GM19240 (cell line): ENCODE results near the gene APOBEC2.

Experiments used
- DNase-seq: peaks from one replicate; pipeline ENCODE4 v3.0.0; 2011; ENCODE audit warnings: low spot score; ENCODE audit not compliant: insufficient read length

Gene APOBEC2

DNA sequence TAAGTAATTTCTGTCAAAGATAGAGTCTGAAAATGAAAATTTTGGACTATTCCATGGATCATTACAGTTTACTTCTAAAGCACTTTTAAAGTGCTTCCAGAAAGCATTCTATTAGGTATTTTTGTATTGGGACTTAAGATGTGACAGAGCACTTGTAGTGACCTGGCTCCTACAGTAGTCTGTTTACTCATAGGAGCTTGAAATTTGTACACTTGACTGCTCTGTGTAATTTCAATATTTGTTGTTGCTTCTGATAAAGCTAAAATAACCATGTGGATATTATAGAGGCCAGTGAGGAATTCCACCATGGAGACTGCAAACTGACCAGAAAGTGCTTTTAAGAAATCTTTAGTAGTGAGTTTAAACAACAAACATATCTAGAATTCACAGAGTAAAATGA is 30.1 kb downstream of the APOBEC2 start:
- no peak for DNase-seq

GRCh38 chr6:41085182-41085581 is 32.2 kb downstream of the APOBEC2 start:
- no peak for DNase-seq

- no peak for DNase-seq
Measured at GRCh38 chr6:41088451-41088850, 35.4 kb downstream of the APOBEC2 start.

DNA sequence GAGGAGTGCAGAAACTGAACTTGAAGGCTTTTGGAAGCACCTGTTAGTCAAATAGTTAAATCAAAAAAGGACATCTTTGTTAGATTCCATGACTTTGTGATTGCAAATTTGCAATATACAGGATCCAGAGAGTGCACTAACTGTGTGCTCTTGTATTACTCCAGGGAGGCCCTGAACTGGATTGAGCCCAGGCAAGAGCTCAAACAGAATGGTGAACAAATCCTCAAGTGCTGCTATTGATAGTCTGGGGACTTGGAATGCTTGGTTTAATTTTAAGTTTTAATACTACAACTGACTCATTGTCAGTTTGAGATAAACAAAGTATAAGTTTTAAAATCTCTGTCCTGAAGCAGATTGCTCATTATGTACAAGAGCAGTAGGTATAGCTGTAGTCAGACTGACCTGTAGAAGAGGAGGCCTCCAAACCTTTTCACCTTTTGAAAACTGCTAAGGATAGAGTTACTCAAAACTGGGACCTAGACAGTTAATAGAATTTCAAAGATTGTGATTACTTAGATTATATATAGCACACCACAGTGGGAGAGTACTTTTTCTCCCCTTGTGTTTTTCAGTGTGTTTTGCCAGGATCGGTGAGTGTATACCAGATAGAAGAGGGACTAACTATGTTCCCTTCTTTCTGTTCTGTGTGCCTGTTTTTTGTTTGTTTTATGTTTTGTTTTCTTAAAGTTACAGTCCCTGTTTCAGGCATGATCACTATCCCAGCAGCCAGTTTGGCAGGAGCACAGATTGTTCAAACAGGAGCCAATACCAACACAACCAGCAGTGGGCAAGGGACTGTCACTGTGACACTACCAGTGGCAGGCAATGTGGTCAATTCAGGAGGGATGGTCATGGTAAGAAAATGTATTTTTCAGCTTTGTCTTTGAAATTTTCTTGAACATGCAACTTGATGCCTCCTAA is 38.1 kb downstream of the APOBEC2 start:
- no peak for DNase-seq

- no peak for DNase-seq
Measured at GRCh38 chr6:41092421-41093140, 39.6 kb downstream of the APOBEC2 start.

DNA sequence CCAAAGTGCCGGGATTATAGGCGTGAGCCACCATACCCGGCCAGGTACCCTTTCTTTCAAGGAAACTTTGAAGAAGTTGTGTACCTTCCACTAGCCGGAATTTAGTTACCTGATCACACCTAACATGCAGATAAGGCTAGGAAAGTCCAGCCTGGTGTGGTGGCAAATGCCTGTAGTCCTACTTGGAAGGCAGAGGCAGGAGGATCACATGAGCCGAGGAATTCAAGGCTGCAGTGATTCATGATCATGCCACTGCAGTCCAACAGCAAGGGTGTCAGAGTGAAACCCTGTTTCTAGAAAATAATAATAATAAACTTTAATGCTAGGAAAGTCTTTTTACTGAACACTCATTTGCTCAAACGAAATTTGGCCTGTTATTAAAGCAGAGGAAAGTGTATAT is 40.7 kb downstream of the APOBEC2 start:
- no peak for DNase-seq

- no peak for DNase-seq
Measured at GRCh38 chr6:41097467-41098090, 44.6 kb downstream of the APOBEC2 start.

GRCh38 chr6:41098366-41098765 is 45.4 kb downstream of the APOBEC2 start:
- no peak for DNase-seq

GRCh38 chr6:41100871-41101287 is 47.9 kb downstream of the APOBEC2 start:
- no peak for DNase-seq

DNA sequence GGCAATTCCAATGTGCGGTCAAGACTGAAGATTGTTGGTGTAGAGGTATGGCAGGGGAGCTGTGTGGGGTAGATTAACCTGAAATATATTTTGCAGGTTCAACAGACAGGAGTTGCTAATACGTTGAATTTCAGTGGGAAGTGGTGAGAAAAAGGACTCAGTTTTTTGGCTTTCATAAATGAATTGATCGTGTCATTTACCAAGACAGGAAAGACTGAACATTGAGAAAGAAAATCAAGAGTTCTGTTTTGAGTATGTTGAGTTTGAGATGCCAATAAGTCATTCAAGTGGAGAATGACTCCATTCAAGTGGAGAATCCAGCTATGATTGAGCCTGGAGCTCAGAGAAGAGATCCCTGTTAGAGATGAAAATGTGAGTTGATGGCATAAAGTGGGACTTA is 50.8 kb downstream of the APOBEC2 start:
- DNase-seq = no peak

DNA sequence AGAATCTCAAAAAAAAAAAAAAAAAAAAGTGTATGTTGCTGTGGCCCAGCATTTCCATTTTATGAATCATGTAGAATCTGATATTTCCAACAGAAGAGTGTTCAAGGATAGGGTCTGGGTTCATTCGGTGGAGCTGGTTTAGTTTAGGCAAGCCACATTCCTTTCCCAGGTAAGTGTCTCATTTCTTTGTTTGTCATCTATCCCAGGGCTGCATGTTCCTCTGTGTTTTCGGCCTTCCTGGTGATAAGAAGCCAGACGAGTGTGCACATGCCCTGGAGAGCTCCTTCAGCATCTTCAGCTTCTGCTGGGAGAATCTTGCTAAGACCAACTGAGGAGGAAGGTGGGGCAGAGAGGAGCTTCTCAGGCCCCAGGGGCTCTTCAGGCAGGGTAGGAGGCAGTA is 58.0 kb downstream of the APOBEC2 start:
- DNase-seq = no peak
